Activated CD4-positive, alpha-beta T cell treated with anti-CD3 and anti-CD28 coated beads, Interleukin-2, Interleukin-4, amounts not matched to agents 100 ng/mL and 50 ng/mL, durations not matched to agents 16 hours and 8 hours (primary cell): ENCODE data around the gene ABCC4.

Experiments
- DNase-seq: peaks from one replicate; pipeline ENCODE4 v3.0.0-alpha.2; 2020; ENCODE audit warnings: low spot score

ABCC4 gene

DNA sequence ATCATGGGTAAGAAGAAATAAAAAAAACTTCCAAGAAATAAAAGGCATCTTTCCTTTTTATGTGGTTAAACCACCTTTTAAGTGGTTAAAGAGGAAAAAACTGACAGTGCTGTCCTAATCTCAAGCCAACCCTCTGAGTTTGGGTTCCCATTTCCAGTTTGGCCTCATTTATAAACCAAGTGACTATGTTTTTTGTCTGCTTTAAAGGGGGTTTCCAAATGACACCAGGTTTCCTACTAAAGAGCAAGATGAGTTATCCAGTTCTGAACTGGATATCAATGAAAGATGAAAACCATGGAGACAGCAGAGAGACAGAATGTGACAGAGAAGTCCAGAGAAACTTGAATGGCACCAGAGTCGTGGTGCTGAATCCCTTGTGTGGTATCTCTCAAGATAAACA is 251.5 kb downstream of the ABCC4 start:
- DNase-seq: peak; percentile 25

DNA sequence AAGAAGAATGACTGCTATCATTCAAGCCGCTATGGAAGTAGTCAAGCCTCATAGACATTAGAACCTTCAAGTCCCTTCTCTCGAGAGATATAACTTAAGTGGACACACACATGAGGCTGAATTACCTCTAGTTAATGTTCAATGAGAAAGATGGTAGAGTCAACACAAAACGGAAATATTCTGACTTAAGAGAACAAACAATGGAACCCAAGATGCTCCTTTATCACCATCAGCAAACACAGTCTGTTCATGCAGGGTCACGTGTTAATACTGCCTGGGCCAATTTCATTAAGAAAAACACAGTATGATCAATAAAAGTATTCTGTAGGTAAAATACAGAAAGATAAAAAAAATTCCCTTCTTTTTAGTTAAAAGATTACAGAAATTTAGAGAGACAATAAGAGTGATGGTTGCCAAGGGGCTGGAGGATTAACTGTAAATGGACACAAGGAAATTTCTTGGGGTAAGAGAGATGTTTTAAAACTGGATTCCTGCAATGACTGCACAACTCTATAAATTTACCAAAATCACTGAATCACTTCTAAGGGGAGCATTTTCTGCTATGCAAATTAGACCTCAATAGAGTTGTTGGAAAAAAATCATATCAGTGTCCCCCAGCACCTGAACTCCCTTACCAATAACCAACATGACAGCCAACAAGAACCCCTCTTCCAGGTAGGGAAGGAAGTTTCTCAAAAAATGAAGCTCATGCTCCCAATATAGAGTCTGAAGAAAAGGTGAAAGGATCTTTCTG is 256.6 kb downstream of the ABCC4 start:
- DNase-seq: no peak

DNA sequence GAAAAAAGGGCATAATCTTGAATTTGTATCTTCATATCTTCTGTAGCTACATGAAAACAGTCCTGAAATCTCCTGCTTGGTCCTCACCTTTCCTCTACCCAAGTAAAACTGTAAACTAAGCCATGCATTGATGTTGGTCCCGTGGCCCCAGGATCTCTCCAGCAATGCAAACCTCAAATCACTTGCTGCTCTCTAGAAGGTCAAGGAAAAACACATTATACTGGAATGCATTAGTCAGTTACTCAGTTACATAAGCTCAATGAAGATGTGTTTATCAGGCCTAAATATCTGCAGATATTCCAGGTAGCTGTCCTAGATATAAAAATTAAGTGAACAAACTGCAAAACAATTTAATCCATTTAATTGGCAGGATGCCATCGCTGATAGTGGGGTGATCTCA is 261.8 kb downstream of the ABCC4 start:
- DNase-seq: no peak

DNA sequence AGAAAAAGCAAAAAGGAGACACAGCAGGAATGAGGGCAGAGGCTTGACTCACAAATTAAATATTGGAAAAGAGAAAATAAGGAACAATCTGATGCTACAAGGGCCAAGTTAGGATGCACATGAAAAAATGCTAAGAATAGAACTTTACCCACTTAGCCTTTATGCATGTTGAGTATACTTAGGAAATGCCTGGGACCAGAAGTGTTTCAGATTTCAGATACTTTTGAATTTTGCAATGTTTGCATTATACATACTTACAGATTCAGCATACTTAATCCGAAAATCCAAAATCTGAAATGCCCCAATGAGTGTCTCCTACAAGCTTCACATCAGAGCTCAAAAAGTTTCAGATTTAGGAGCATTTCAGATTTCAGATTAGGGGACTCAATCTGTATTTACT is 262.3 kb downstream of the ABCC4 start:
- no peak for DNase-seq

DNA sequence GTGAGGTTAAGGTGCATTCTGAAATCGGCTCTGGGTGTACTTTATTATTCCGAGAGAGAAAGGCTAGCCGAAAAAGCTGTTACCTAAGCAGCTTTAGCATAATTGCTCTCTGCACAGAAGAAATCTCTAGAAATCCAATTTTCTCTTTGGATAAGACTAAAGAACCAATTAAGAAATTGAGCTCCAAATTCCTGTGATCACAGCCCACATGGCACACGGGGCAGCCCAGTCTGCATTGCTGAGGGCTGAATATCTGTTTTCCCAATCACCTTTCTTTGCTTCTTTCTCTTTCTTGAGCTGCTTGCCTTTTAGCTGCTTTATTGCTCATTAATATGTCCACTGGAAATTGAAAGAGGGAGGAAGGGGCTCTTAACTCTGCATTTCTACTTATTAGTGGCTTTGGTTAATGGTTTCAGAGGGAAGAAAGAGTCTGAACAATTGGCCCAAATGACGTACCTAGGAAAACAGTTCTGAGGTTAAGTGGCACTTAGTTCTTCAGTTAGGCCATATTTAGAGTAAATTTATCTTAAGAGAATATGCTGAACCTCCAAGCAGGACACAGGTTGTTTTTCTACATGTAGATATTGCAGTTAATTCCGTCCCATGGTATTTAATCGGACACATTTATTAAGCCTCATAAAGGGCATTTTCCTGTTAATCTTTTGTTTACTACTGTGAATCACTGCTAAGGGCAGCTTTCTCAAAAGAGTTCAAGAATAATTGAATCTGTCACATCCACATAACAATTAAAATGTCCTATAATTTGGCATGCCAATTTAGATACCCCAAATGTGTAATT is 265.7 kb downstream of the ABCC4 start:
- no peak for DNase-seq

DNA sequence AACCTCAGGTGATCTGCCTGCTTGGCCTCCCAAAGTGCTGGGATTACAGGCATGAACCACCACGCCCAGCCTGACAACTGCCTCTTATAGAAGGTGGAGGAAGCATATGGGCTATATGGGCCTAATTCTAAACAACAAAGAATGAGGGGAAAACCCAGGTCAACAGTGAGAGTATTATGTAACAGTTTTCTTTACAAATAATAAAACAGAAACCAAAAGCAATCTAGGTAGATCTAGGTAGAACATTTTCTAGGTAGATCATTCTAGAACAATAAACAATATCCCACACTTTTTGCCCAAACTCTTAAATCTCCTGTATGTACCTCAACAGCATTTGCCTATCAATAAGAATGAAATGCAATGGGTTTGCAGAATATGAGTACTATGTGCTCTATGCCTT is 267.4 kb downstream of the ABCC4 start:
- DNase-seq: no peak

DNA sequence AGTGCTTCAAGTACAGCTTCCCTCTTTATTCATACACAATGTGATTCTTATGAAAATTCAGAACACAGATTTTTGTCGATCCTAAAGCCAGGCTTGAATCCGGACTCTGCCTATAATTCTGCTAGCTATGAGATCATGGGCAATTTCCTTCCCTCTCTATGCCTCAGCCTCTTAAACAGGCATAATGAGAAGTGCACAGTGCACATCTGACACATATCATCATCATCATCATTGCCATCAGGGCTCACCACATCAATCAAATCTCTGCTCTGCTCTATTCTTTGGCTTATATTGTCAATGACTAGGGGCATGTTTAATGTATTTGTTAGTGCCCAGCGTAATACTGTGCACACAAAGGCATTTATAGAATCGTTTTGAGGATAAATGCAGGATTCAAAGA is 269.1 kb downstream of the ABCC4 start:
- DNase-seq: no peak

DNA sequence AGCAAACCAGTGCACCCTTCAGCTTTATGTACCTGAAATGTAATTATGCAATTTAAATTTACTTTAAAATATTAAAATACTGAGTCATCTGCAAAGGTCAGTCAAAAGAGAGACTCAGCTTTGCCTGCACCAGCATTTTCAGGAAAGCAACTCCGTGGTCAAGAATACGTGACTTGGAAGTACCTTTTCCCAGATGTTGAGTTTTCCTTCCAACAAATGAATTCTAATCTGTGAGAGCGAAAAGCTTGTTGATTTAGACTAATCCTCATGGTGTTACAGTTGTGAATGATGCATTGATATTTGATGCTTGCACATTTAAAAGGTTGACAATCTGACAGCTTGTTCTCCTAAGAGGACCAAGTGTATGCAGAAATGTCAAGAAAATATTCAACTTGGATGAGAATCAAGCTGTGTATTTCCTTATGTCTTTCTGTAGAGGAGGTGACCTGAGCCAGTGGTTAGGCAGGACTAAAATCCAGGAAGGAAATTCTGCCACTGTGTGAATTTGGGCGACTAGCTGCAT is 270.4 kb downstream of the ABCC4 start:
- DNase-seq: no peak

DNA sequence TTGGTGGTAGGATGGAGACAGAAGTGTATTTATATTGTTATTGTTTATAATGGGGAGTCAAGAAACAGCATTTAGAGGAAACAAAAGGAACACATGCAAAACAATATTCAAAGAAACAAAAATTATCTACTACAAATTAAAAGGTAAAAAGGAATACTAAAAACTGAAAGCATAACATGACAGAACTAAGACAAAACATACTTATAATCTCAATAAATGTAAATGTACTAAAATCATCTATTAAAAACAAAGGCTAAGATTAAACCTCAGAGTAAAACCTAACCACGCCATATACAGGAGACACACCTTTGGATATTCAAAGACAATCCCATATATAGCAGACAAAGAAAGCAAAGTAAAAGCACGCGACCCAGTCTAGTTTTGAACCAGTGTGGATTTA is 273.6 kb downstream of the ABCC4 start:
- DNase-seq: no peak

DNA sequence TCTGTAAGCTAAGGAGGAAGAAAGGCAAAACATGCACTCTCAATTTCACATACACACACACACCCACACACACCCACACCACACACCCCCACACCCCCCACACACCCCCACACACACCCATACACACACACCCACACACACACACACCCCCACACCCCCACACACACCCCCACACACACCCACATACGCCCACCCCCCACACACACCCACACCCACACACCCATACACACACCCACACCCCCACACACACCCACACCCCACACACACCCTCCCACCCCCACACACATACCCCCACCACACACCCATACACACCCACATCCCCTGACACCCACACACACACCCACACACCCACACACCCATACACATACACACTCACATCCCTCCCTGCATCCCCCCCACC is 276.1 kb downstream of the ABCC4 start:
- DNase-seq: no peak

DNA sequence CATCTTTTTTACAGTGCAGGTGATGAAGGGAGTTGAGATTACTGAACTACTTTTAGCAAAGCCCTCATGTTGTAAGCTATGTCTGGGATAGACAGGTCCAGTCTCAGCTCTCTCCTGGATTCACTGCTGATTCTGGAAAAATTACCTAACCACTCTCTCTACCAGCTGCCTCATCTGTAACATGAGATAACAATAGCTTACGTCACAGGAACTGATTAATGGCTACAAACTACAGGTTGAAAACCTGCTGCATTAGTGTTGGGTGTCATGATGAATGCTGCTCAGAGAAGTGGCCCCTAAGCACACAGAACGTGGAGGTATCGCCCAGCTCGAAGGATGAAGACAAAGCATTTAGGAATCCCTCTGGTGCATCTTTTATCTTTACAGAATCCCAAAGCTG is 277.8 kb downstream of the ABCC4 start:
- no peak for DNase-seq

DNA sequence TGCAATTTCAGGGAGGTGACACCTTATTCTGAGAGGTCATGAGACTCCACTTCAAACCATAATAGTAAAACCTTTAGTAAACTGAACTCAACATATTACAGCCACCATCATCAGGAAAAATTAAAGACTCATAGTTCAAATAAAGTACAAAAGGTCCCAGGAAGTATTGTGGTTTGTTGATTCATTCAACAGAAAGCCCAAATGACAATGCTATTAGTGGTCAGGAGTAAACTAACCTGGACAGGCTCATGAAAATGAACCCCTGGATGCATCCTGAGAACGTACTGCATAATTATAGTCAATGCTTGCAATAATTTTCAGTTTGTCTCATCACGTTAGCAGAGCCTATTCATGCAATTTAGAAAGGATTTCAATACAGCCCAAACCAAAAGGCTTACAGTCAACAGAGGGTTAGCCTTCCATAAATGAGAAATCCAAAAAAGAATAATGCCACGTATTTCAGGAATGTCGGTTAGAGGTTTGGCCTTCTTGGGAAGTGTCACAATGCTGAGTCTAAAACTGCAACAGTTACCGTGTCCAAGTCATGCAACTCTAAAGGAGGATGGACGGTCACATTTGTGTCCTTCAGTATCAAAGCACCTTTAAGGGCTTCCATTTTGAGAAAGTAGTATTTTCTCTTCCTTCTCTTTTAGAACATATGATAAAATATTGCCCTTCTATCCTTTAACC is 280.8 kb downstream of the ABCC4 start:
- peak; percentile 4 for DNase-seq

DNA sequence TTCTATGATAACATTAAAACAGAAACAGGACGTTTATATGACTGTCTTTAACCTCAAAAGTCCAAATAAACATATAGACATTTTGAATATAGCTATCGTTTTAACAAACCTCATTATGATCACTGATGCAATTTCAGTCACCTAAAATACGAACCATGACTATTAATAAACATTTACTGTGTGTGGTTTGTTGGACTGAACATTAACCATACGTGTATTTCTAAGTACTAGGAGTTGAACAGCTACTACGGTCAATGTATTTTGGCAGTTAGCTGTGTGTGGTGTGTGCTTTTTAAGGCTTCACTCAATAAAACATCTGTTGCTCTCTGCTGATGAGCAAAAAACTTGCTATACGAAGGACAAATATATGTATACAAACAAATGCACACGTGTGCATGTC is 281.4 kb downstream of the ABCC4 start:
- DNase-seq: no peak

DNA sequence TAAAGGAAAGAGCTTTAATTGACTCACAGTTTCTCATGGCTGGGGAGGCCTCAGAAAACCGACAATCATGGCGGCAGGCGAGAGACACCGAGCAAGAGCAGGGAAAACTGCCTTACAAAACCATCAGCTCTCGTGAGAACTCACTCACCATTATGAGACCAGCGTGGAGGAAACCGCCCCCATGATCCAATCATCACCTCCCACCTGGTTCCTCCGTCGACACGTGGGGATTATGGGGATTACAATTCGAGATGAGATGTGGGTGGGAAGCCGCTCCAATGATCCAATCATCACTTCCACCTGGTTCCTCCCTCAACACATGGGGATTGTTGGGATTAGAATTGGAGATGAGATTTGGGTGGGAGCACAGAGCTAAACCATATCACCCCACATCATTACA is 293.9 kb downstream of the ABCC4 start:
- no peak for DNase-seq

DNA sequence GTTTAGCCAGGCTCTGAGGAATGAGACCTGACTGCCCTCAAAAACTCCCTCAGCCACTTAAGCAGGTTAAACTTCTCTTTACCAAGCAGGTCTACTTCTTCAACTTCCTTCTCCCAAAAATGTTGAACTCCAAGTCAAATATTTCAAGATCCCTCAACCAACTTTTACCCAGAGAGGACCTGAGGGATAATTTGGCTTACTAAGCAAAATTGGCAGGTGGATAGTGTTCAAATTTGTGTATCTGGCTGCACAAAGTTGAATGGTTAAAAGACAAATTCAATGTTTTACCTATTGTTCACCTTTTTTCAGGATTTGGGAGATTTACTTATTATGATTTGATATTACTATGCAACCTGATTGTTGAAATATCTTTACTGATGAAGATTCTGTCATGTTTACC is 296.0 kb downstream of the ABCC4 start:
- DNase-seq: no peak

DNA sequence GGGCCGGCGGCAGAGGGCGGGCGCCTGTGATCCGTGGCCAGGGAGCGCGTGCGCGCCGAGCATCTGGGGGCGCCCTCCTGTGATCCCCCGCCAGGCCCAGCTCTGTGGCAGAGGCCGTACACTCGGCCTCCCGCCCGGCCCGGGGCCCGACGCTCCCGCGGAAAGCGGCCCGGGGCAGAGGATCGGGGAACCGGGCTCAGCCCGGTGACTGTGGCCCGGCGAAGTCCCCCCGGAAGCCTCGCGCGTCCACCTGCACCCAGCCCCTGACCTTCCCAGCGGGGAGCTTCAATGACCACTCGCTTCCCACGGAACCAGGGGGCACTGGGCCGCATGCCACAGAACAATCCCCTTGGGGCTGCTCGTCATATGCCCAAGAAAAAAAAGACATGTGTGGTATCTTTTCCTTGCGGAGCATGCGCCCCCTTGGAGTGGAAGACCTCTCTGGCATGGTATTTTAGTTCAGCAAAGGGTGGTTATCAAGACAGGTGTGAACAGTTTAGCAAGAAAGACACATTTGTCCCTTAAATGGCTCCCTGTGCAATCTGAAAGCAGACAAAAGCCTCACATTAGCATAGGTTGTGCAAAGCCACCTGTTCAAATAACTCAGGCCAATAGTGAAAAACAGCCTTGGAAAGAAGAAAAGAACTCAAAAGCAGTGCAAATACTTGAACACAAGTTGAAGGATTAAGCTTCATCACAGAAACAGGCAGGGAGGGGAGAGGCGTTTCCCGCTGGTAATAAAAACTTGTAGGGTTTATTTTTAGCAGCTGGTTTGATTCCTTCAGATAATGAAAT is 298.0 kb downstream of the ABCC4 start:
- no peak for DNase-seq

DNA sequence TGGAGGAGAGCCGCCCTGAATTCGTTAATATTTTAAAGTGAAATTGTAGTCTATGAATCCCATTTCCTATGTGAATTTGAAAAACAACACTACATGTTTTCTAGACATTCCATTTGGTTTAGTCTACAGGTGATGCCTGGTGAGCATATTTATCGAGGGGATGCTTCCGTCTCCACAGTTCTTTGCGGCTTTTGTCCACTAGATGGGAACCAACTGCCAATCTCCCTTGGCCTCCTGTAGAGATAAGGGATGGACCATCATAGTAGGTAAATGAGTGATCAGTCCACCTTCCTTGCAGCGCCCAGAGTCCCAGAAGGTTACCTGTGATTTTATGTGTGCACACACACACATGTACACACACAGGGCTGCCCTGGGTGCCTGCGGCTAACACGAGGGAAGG is 299.1 kb downstream of the ABCC4 start:
- DNase-seq: no peak

DNA sequence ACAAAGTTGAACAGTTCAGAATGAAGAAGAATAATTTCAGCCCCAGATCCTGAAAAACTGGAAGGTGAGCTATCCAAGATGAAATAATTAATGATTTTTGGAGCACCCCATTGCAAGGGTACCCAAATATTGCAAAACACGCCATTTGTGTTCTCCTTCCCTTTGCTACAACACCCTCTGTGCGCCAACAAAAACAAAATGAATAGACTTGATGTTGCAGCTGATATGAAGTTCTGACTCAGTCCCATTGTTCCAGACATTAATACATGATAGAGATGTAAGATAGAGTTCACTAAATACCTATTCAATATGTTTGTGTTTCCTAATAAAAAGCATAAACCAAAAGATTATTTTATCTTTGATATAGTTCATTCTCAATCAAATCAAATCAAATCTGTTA is 301.4 kb downstream of the ABCC4 start:
- no peak for DNase-seq

DNA sequence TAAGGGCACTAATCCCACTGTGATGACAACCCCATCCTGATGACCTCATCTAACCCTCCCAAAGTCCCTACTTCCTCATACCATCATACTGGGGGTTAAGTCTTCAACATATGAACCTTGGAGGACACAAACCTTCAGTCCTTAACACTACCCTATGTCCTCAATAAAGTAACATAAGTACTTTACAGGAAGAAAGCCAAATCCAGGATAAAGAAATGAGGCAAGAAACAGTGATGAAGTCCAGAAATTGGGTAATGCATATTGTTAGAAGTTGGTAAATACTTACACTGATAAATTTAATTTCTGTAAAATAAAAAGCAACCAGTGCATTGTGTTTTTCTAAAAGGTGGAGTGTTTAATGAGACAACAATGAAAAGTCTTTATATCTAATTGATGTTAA is 304.1 kb downstream of the ABCC4 start:
- no peak for DNase-seq

DNA sequence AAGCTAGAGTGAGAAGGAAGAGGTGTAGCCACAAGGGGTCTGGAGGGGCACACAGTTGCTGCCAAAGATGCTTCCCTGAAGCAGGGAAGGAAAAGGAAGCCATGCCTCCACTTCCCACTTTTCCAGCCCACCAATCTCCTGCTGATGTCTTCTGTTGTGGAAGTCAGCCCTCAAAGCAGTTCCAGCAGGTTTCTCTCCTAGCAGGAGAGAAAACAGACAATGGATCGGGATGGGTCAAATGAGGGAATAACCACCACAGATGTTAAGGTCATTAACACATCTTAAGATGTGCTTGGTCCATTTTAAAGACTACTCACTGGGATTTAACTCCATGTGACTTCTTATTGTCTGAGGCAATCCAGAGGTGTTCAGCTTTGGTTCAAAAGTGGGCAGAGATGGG is 304.8 kb downstream of the ABCC4 start:
- DNase-seq: no peak

DNA sequence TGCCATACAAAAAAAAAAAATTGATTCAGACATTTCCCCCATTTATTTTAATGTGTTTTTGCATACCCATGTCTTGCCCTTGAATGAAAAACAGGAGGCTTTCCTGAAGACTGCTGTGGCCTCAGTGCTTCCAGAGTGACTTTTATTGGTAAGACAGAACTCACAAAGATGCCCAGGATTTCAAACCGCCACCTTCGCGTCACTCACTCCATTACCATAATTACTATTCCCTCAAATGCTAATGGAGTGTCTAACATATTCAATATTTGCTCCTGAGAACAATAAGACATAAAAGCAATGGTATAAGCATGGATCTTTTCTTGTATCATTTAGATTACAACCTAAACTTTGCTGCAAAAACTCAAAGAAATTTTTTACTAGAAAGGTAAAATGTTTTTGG is 306.7 kb downstream of the ABCC4 start:
- no peak for DNase-seq

DNA sequence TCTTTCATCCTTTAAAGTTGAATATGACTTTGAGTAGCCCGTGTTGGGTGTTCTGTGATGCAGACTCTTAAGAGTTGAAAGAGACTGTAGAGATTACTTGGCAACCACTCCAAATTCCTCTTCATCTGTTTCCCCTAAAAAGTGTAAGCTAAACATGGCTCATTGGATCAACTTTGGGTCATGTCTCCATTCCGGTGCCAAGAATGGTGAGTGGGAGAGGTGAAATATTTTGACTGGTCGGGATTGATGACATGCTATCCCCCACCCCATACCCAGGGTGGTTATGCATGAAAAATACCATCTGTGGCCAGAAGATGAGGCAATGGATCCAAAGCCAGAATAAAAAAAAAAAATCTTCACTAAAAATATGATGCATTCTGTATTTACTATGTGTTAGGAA is 307.6 kb downstream of the ABCC4 start:
- DNase-seq: no peak
